ENCODE results near the gene PYGM.

Gene PYGM

GRCh38 chr11:64718780-64719124 lies 41.0 kb downstream of the PYGM start:
- H3K9me3 ChIP-seq (replicated peaks in 1 of 11) = no peaks in the 10 kb centered on the region
- no peak overlapping the region for H3K27ac ChIP-seq
- no peak overlapping the region for H3K4me3 ChIP-seq
- peaks cover 11 to 51% (median 35%) of the 10 kb centered on the region in 10 experiments for H3K4me1 ChIP-seq
- H4K20me1 ChIP-seq = peaks cover 0 to 23% (median 6%) of the 10 kb centered on the region in 11 experiments; a peak in 8 of 22 replicates
- H3K4me2 ChIP-seq = no peak overlapping the region
- no peak overlapping the region for H3K9ac ChIP-seq
- peaks cover 42 to 56% (median 49%) of the 10 kb centered on the region in 11 experiments for H3K27me3 ChIP-seq
- no peaks in the 10 kb centered on the region for H3K36me3 ChIP-seq
- TF ChIP-seq Cebpa-rat (IDR thresholded peaks at IDR 0.05) = no peak

GRCh38 chr11:64718084-64718779 lies 41.5 kb downstream of the PYGM start:
- Histone ChIP-seq H3K36me3 (no peaks in the 10 kb centered on the region), H4K20me1 (peaks cover 0 to 26% (median 4%) of the 10 kb centered on the region in 11 experiments; a peak in 6 of 22 replicates), H3K4me1 (peaks cover 10 to 50% (median 33%) of the 10 kb centered on the region in 10 experiments), H3K4me3 (no peak overlapping the region), H3K27ac (no peak overlapping the region), H3K9ac (no peak overlapping the region), H3K4me2 (0 out of 22 replicates have a peak overlapping the region, but pooled peaks of 1 of the 11 experiments have one; percentile 1), H3K9me3 (replicated peaks in 1 of 11) (no peaks in the 10 kb centered on the region), H3K27me3 (peaks cover 47 to 61% (median 54%) of the 10 kb centered on the region in 11 experiments)
- TF ChIP-seq Cebpa-rat (IDR thresholded peaks at IDR 0.05) = no peak

DNA sequence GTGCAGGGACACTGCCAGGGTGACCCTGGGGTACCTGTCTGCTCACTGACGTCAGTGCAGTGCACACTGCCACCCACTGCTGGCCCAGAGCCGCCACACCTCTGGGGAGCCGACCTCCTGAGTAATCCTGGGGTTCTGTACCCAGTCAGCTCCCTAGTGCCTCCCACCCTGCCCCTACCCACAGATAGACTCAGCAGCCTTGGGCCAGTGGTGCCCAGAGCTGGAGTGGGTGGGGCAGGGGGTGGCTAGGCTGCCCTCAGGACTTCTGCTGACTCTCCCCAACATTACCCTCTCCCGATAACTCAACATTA lies 42.6 kb downstream of the PYGM start:
- TF ChIP-seq Cebpa-rat (IDR thresholded peaks at IDR 0.05) = no peak
- Histone ChIP-seq H3K4me1 (peaks cover 12 to 52% (median 37%) of the 10 kb centered on the region in 10 experiments), H3K9ac (0 out of 22 replicates have a peak overlapping the region, but pooled peaks of 1 of the 11 experiments have one; percentile 8), H3K9me3 (replicated peaks in 1 of 11) (no peaks in the 10 kb centered on the region), H3K36me3 (no peaks in the 10 kb centered on the region), H3K4me3 (no peak overlapping the region), H3K27ac (no peak overlapping the region), H3K27me3 (peaks cover 53 to 68% (median 59%) of the 10 kb centered on the region in 11 experiments), H4K20me1 (peaks cover 0 to 33% (median 4%) of the 10 kb centered on the region in 11 experiments; a peak in 6 of 22 replicates), H3K4me2 (peak overlapping the region in 10 of 11 experiments; percentile 46 to 96 (median 86); a peak in 19 of 22 replicates)

DNA sequence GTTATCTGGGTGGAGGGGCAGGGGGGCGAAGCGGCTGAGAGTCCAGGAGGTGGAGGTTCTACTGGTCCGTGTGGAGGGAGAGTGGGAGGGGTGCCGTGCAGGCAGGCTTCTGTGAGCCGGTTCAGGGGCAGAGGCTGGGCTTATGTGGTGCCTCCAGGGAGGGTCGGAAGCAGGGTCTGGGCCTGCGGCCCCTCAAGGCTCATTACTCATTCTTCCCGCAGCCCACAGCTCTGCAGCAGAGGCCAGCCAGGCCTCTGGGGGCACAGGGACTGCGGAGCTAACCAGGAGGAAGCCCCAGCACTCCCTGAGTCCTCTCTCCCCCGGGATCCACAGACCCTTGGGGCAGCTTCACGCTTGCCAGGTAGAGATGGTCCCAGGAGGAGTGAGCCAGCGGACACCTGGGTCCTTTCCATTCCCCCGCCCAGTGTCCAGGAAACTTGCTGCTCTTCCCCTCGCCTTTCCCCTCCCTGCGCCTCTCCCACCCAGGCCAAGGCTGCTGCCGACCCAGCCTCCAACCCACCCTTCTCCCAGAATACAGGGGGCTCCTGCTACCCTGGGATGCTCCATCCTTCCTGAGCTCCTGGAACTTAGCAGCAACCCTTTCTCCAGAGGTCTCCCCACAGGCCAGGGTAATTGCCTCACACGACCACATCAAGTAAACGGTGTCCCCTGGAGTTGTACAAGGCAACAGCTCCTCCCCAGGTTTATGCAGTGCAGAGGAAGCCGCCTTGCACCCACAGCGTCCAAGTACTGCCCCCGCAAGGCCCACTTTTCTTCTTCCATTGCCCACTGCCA lies 43.1 kb downstream of the PYGM start:
- Histone ChIP-seq H3K9me3 (replicated peaks in 1 of 11) (no peaks in the 10 kb centered on the region), H3K27ac (peak overlapping the region in 1 of 11 experiments; percentile 21; a peak in 1 of 22 replicates), H3K4me1 (peaks cover 12 to 49% (median 38%) of the 10 kb centered on the region in 10 experiments), H4K20me1 (peaks cover 0 to 33% (median 1%) of the 10 kb centered on the region in 11 experiments; a peak in 7 of 22 replicates), H3K27me3 (peaks cover 53 to 68% (median 59%) of the 10 kb centered on the region in 11 experiments), H3K9ac (peak overlapping the region in 9 of 11 experiments; percentile 14 to 58 (median 33); a peak in 8 of 22 replicates), H3K4me2 (peak overlapping the region; percentile 46 to 96 (median 84)), H3K36me3 (no peaks in the 10 kb centered on the region), H3K4me3 (peak overlapping the region in 4 of 10 experiments; percentile 7 to 39 (median 32); a peak in 2 of 20 replicates)
- no peak for TF ChIP-seq Cebpa-rat (IDR thresholded peaks at IDR 0.05)

DNA sequence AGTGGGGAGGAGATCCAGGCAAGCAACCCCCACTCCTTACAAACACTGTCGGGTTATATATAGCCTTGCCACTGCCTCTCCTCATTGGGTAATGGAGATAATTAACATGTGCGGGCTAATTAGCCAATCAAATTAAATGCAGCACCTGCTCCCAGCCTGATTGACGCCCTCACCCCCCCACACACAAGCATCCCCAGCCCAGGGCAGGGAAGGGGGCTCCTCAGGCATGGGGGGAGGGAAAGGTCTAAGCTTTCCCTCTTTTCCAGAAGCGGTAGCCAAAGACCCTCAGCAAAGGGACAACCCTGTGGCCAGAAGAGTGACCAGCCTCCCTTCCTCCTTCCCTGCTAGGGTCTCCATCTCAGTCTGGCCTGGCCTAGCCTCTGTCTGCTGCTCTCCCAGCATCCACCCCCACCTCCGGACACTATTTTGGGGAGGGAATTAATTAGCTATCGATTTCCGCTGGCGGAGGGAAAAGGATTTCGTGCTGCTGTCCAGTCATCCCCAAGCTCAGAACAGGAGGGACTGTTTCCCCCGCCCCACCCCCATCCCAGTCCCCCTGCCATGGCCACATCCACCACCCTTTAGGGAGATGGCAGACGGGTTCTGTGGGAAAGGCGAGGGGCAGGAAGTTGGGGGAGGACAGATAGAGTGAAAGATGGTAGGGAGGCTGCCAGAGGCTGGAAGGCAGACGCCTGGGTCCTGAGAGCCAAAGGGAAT lies 43.9 kb downstream of the PYGM start:
- H3K27ac ChIP-seq = peak overlapping the region in 1 of 11 experiments; percentile 21; a peak in 1 of 22 replicates
- TF ChIP-seq Cebpa-rat (IDR thresholded peaks at IDR 0.05) = no peak
- peak overlapping the region in 8 of 11 experiments; percentile 14 to 58 (median 28); a peak in 6 of 22 replicates for H3K9ac ChIP-seq
- peaks cover 53 to 68% (median 59%) of the 10 kb centered on the region in 11 experiments for H3K27me3 ChIP-seq
- peak overlapping the region; percentile 46 to 96 (median 84) for H3K4me2 ChIP-seq
- no peaks in the 10 kb centered on the region for H3K9me3 ChIP-seq (replicated peaks in 1 of 11)
- peaks cover 0 to 33% (median 0%) of the 10 kb centered on the region in 11 experiments; a peak in 7 of 22 replicates for H4K20me1 ChIP-seq
- no peaks in the 10 kb centered on the region for H3K36me3 ChIP-seq
- H3K4me3 ChIP-seq = peak overlapping the region in 4 of 10 experiments; percentile 7 to 39 (median 32); a peak in 2 of 20 replicates
- peaks cover 15 to 56% (median 44%) of the 10 kb centered on the region in 10 experiments for H3K4me1 ChIP-seq

DNA sequence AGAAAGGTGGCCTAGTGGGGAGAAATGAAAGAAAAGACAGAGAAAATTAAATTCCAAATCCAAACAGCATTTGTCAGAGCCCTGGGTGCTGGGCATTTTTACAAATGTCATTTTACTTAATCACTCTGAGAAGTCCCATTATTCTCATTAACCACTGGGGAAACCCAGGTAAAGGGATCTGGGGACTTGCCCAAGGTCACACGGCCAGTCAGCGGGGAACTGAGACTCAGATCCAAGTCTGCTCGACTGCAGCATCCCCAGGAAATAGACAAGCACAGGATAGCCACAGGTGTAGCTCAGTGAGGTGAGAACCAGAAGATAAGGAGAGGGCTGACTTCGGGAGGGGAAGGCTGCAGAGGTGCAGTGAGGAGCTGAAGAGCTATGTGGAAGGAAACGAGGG lies 44.7 kb downstream of the PYGM start:
- H3K4me1 ChIP-seq = peaks cover 23 to 64% (median 50%) of the 10 kb centered on the region in 10 experiments
- H3K9me3 ChIP-seq (replicated peaks in 1 of 11) = no peaks in the 10 kb centered on the region
- H3K4me3 ChIP-seq = no peak overlapping the region
- peak overlapping the region in 8 of 11 experiments; percentile 72 to 96 (median 88); a peak in 16 of 22 replicates for H3K4me2 ChIP-seq
- H4K20me1 ChIP-seq = peaks cover 0 to 33% (median 0%) of the 10 kb centered on the region in 11 experiments; a peak in 7 of 22 replicates
- peaks cover 54 to 68% (median 59%) of the 10 kb centered on the region in 11 experiments for H3K27me3 ChIP-seq
- no peak for TF ChIP-seq Cebpa-rat (IDR thresholded peaks at IDR 0.05)
- H3K27ac ChIP-seq = no peak overlapping the region
- no peaks in the 10 kb centered on the region for H3K36me3 ChIP-seq
- H3K9ac ChIP-seq = no peak overlapping the region

GRCh38 chr11:64714666-64715065 lies 45.1 kb downstream of the PYGM start:
- Histone ChIP-seq H3K4me2 (peak overlapping the region in 4 of 11 experiments; percentile 72 to 93 (median 89); a peak in 5 of 22 replicates), H3K9me3 (replicated peaks in 1 of 11) (no peaks in the 10 kb centered on the region), H3K4me1 (peaks cover 23 to 69% (median 52%) of the 10 kb centered on the region in 10 experiments), H3K27ac (no peak overlapping the region), H3K9ac (no peak overlapping the region), H3K27me3 (peaks cover 56 to 68% (median 61%) of the 10 kb centered on the region in 11 experiments), H4K20me1 (peaks cover 0 to 33% (median 0%) of the 10 kb centered on the region in 11 experiments; a peak in 7 of 22 replicates), H3K36me3 (no peaks in the 10 kb centered on the region), H3K4me3 (no peak overlapping the region)
- TF ChIP-seq Cebpa-rat (IDR thresholded peaks at IDR 0.05) = no peak

GRCh38 chr11:64713781-64714363 lies 45.9 kb downstream of the PYGM start:
- H3K4me3 ChIP-seq = peak overlapping the region in 2 of 10 experiments; percentile 25 to 40; a peak in 1 of 20 replicates
- H3K4me2 ChIP-seq = peak overlapping the region in 10 of 11 experiments; percentile 24 to 88 (median 46); a peak in 12 of 22 replicates
- no peaks in the 10 kb centered on the region for H3K36me3 ChIP-seq

More at GRCh38 chr11:64713781-64714363, 45.9 kb downstream of the PYGM start:
- H3K9me3 ChIP-seq (replicated peaks in 1 of 11) = no peaks in the 10 kb centered on the region
- peaks cover 23 to 72% (median 54%) of the 10 kb centered on the region in 10 experiments for H3K4me1 ChIP-seq
- peaks cover 56 to 69% (median 62%) of the 10 kb centered on the region in 11 experiments for H3K27me3 ChIP-seq
- H4K20me1 ChIP-seq = peaks cover 0 to 33% (median 0%) of the 10 kb centered on the region in 11 experiments; a peak in 7 of 22 replicates
- H3K9ac ChIP-seq = no peak overlapping the region
- H3K27ac ChIP-seq = no peak overlapping the region
- no peak for TF ChIP-seq Cebpa-rat (IDR thresholded peaks at IDR 0.05)
